G401 (cell line): ENCODE data around the gene SLC39A11. TPM values are rescaled to one million over a fixed set of nuclear protein-coding genes. Genes with fewer than 3 reads are reported as not detected.
"Not testable (repeated sequence)": the region's sequence is repeated elsewhere in the genome, so short reads cannot be mapped to it uniquely, and the experiment has no call there.

Experiments used
- DNase-seq: peaks from one replicate; pipeline ENCODE4 v3.0.0-alpha.2; 2015; ENCODE audit warnings: low spot score
- in situ Hi-C: cut with HindIII; loops from 2 replicates; pipeline ENCODE4 v1.10.0; 2016; ENCODE audit warnings: low sequenced_read_pairs, mixed read lengths
- total RNA-seq: library from RNA; depleted of rRNA; stranded (reverse); fragments of >200 nt; shearing (Covaris generic); gene quantifications from 2 replicates; pipeline ENCODE4 v1.2.3, GENCODE V29; 2014

The SLC39A11 gene
- total RNA-seq, 1 experiment from 2014 or later = 4.1 TPM

- in situ Hi-C loops = no loop called here
- no peak for DNase-seq
These were observed 359.4 kb downstream of the SLC39A11 start for GRCh38 chr17:72732893-72733618.

DNA sequence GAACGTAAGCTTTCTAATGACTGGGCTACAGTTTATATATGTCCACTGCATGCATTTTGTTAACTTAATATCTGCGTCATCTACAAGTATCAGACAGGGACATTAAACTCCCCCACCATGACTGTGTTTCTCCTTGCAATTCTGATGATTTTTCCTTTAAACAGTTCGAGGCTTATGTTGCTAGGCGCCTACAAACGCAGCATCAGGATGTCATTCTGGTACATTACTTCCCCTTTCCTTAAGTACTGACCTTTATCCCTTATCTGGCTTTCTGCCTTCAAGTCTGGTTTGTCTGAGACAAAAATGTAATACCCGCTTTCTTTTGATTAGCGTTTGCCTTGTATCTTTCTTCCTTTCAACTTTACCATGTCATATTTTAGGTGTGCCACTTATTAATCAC lies 362.4 kb downstream of the SLC39A11 start:
- DNase-seq = no peak
- in situ Hi-C loops = no loop called here

- in situ Hi-C loops = no loop called here
- DNase-seq = no peak
These were observed 365.6 kb downstream of the SLC39A11 start for GRCh38 chr17:72726936-72727335.

DNA sequence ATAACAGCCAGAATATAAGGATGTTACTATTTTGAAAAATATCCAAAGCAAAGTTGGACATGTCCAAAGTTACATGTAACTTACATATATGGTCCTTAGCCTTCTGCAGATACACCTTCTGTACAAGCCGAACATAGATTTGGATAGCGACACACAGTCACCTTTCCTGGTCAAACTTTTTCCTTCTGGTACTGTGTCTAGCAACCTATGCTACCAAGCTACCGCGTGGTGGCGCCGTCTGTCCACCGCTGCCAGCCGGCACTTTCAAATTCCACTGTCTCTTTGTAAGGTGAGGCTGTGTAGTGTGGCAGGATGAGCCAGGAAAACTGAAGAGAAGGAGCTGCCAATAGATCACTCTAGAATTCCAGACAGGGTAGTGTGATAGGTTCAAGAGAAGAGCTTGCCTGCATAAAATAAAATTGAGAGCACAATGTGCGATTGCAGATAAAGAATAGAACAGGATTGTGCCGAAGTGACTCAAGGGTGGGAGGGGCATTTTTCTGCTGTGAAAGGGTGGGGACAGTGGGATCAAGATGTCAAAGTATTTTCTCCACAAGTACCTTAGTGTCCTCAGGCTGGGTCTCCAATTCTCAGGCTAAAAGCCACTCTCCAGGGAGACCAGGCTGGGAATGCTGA lies 366.9 kb downstream of the SLC39A11 start:
- in situ Hi-C loops = no loop called here
- DNase-seq = peak; percentile 81

DNA sequence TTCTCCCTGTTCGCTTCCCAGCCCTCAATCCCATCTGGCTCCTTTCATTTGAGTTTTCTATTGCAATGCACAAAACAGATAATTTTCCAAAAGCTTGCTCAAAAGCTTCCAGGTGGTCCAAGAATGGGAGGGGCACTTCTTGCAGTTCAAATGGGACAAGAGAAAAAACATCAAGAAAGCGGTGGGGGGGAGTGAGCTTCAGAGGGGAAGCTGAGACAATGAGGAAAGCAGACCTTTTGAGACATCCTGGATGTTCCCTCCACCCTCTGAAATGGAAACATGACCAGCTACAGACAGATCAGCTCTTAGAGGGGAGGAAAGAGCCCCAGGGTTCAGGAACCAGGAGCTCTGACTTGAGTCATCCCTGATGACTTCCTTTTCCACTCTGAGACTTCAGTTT lies 368.2 kb downstream of the SLC39A11 start:
- DNase-seq = no peak
- in situ Hi-C loops = no loop called here

GRCh38 chr17:72723711-72724110 lies 368.8 kb downstream of the SLC39A11 start:
- no peak for DNase-seq
- in situ Hi-C loops = no loop called here

GRCh38 chr17:72720494-72720825 lies 372.0 kb downstream of the SLC39A11 start:
- in situ Hi-C loops = no loop called here
- no peak for DNase-seq

GRCh38 chr17:72719578-72720493 lies 372.7 kb downstream of the SLC39A11 start:
- in situ Hi-C loops = no loop called here
- no peak for DNase-seq

- in situ Hi-C loops = no loop called here
- no peak for DNase-seq
These were observed 373.3 kb downstream of the SLC39A11 start for GRCh38 chr17:72719206-72719577.

DNA sequence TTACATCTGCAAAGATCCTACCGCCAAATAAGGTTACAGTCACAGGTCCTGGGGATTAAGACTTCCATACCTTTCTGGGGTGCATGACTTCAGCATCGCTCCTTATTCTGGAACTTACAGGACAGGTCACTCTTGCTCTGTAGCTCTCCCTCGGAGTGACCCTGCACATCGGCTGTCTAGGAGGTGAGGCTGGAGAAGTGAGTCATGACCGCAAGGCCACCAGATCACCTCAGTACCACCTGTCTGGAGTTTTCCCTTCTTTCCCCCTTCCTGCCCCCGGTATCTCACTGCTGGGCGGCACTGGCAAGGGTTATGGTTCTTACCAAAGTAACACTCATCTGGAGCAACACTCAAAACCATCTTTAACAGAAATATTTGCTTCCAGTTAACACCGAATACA lies 374.8 kb downstream of the SLC39A11 start:
- no peak for DNase-seq
- in situ Hi-C loops = no loop called here

GRCh38 chr17:72717276-72717675 lies 375.2 kb downstream of the SLC39A11 start:
- in situ Hi-C loops = no loop called here
- DNase-seq = no peak

GRCh38 chr17:72715906-72716572 lies 376.4 kb downstream of the SLC39A11 start:
- in situ Hi-C loops = no loop called here
- DNase-seq = no peak

GRCh38 chr17:72714357-72714966 lies 378.0 kb downstream of the SLC39A11 start:
- in situ Hi-C loops = no loop called here
- DNase-seq = no peak

DNA sequence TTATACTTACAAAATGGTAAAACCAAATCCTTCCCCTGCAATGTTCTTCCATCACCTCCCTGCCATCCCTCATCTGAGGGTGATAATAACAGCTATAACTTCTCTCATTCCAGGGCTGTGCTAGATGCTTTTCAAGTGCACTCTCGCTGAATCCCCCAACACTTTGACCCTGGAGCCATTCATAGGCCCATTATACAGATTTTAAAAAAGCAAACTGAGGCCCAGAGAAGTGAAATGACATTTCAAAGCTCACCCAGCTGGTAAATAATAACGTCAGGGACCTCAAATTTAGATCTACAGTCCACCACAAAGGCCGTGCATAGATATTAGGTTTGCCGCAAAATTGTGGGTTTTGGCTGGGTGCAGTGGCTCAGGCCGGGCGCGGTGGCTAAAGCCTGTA lies 378.8 kb downstream of the SLC39A11 start:
- in situ Hi-C loops = no loop called here
- DNase-seq = no peak

DNA sequence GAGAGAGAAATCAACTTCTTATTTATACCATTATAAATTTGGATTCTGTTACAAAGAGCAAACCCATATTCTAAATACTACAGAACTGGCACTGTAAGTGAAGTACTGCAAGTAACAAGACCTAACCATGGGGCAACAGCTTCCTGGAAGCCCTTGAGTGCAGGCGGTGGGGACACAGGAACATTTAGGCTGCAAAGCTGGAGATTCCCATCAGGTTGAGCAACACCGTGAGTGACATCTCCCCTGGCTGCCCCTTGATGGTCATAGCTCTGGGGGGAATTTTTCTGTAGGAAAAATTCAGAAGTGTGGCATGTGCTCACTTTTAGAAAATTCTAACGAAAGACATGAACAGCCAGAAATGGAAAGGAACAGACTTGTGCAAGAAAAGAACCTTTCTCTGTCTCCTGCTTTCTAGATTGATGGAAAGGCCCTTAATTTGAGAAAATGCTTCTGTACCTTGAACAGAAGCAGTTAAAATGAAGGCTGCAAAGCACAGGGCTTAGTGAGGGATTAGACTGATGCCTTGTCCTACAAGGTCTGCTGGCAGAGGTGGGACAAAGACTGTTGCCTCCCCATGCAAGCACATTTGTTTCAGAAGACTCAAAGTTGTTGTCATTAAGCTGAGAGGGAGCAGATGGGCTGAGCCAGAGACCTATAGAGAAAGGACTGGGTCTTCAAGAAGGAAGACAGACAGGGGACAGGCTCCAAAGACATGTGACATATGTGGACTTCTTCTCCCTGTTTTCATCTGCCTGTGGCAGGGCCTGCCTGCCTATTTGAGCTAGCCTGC lies 380.8 kb downstream of the SLC39A11 start:
- in situ Hi-C loops = no loop called here
- DNase-seq = no peak

GRCh38 chr17:72710834-72711233 lies 381.7 kb downstream of the SLC39A11 start:
- no peak for DNase-seq
- in situ Hi-C loops = no loop called here

DNA sequence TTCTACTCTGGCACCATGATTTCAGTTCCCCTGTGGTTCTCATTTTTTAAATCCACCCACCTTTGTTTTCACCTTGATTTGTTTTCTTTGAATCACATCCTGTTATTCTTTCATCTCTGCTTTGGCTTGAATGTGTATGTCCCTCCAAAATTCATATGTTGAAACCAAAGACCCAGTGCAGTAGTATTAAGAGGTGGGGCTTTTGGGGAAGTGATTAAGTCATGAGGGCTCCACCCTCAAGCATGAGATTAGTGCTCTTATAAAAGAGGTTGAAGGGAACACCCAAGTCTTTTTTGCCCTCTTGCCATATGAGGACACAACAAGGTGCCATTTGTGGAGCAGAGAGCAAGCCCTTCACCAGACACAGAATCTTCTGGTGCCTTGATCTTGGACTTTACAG lies 382.3 kb downstream of the SLC39A11 start:
- in situ Hi-C loops = no loop called here
- DNase-seq = no peak

DNA sequence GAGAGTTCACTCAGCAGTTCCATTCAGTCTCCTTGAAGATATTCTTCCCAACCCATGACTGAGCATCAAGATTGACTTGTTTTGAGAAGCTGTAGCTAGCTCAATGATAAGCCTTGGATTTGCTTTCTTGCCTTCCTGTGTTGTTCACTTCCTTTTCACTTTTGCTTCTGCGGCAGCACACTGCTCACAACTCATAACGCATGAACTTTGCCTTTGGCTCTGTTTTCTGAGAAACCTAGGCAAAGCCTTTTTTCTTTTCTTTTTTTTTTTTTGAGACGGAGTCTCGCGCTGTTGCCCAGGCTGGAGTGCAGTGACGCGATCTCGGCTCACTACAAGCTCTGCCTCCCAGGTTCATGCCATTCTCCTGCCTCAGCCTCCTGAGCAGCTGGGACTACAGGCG lies 383.8 kb downstream of the SLC39A11 start:
- DNase-seq, in situ Hi-C loops: not testable (repeated sequence)

DNA sequence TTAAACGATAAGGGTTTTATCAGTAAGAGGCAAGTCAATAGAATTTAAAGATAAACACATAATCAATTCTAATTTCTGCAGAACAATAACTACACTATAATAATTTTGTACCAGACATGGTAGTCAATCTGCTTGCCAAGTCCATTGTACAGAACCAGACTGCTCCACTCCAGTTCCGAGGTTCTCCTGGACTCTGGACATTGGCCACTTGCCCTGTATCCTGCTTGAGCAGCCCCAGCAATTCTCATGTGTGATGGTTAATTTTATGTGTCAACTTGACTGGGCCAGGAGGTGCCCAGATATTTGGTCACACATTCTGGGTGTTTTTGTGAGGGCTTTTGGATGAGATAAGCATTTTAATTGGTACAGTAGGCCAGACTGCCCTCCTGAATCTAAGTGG lies 384.6 kb downstream of the SLC39A11 start:
- DNase-seq = no peak
- in situ Hi-C loops = no loop called here
